Umbilical cord (tissue), 2 donors: ENCODE measurements around the gene PIEZO2. TPM values are rescaled to one million over a fixed set of nuclear protein-coding genes. Genes with fewer than 3 reads are reported as not detected.

Experiments
- DNase-seq: peaks from one replicate; pipeline ENCODE4 v3.0.0-alpha.2; 2015; ENCODE audit warnings: low spot score
- total RNA-seq: library from RNA; depleted of rRNA; stranded (reverse); fragments of >200 nt; gene quantifications from one replicate; pipeline ENCODE4 v1.2.3, GENCODE V29; 2014; ENCODE audit warnings: low replicate concordance; ENCODE audit not compliant: insufficient read depth

The PIEZO2 gene
- total RNA-seq, 1 donor from 2014 or later: 37.3 TPM

- no peak for DNase-seq
Observed at GRCh38 chr18:11113937-11114336, 35.4 kb downstream of the PIEZO2 start.

- DNase-seq: no peak
Observed at GRCh38 chr18:11113046-11113548, 36.3 kb downstream of the PIEZO2 start.

- DNase-seq: no peak
Observed at GRCh38 chr18:11112286-11112685, 37.1 kb downstream of the PIEZO2 start.

GRCh38 chr18:11110509-11110908 lies 38.9 kb downstream of the PIEZO2 start:
- DNase-seq: no peak

- no peak for DNase-seq
Observed at GRCh38 chr18:11108947-11109346, 40.4 kb downstream of the PIEZO2 start.

- no peak for DNase-seq
Observed at GRCh38 chr18:11106894-11107293, 42.5 kb downstream of the PIEZO2 start.

GRCh38 chr18:11105463-11105862 lies 43.9 kb downstream of the PIEZO2 start:
- peak; percentile 82 for DNase-seq

GRCh38 chr18:11104307-11104706 lies 45.1 kb downstream of the PIEZO2 start:
- DNase-seq: no peak

- DNase-seq: no peak
Observed at GRCh38 chr18:11096839-11097750, 52.3 kb downstream of the PIEZO2 start.

GRCh38 chr18:11096411-11096810 lies 53.0 kb downstream of the PIEZO2 start:
- DNase-seq: no peak

- DNase-seq: no peak
Observed at GRCh38 chr18:11095674-11096293, 53.6 kb downstream of the PIEZO2 start.

- no peak for DNase-seq
Observed at GRCh38 chr18:11095211-11095610, 54.2 kb downstream of the PIEZO2 start.

- DNase-seq: no peak
Observed at GRCh38 chr18:11091746-11092145, 57.6 kb downstream of the PIEZO2 start.

GRCh38 chr18:11089931-11090715 lies 59.2 kb downstream of the PIEZO2 start:
- DNase-seq: peak; percentile 3

- DNase-seq: no peak
Observed at GRCh38 chr18:11081009-11081532, 68.3 kb downstream of the PIEZO2 start.

GRCh38 chr18:11078491-11078890 lies 70.9 kb downstream of the PIEZO2 start:
- DNase-seq: no peak

GRCh38 chr18:11077548-11078187 lies 71.7 kb downstream of the PIEZO2 start:
- DNase-seq: no peak

GRCh38 chr18:11074889-11075288 lies 74.5 kb downstream of the PIEZO2 start:
- DNase-seq: no peak

GRCh38 chr18:11073971-11074370 lies 75.4 kb downstream of the PIEZO2 start:
- DNase-seq: no peak

- DNase-seq: no peak
Observed at GRCh38 chr18:11072632-11073031, 76.7 kb downstream of the PIEZO2 start.

- DNase-seq: no peak
Observed at GRCh38 chr18:11071300-11071699, 78.1 kb downstream of the PIEZO2 start.
